Right lobe of liver (tissue), 4 donors: ENCODE data around the gene PATZ1.

Experiments
- CTCF ChIP-seq, 4 donors: fragments of 200-600 bp in 3 of 4; fragments of 450-650 bp in 1 of 4; IDR thresholded peaks; one replicate each; pipeline versions ENCODE4 v1.5.1 to v1.8.0; 2016 to 2022; ENCODE audit warnings: antibody characterized with exemption in 4 of 4, mild to moderate bottlenecking in 2 of 4
- POLR2A ChIP-seq: fragments of 450-650 bp; IDR thresholded peaks from one replicate; pipeline ENCODE4 v1.6.1; 2017; ENCODE audit warnings: antibody characterized with exemption, mild to moderate bottlenecking
- donor health status: DM: no; HTN: no; CAD: no.
- donor health status: DM: no; HTN: no; CAD: no.
- donor health status: DM: no; HTN: yes; CAD: no.

DNA sequence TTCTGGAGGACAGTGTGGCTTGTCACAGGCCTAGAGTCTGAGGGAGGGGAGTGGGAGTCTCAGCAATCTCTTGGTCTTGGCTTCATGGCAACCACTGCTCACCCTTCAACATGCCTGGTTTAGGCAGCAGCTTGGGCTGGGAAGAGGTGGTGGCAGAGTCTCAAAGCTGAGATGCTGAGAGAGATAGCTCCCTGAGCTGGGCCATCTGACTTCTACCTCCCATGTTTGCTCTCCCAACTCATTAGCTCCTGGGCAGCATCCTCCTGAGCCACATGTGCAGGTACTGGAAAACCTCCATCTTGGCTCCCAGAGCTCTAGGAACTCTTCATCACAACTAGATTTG lies 66.8 kb downstream of the PATZ1 start:
- TF ChIP-seq CTCF (IDR thresholded peaks at IDR 0.05) (no peak), POLR2A (no peak)
